ENCODE data around the gene MZT2B. TPM values are rescaled to one million over a fixed set of nuclear protein-coding genes. Genes with fewer than 3 reads are reported as not detected.
"Not testable (repeated sequence)": the region's sequence is repeated elsewhere in the genome, so short reads cannot be mapped to it uniquely, and the experiment has no call there.

MZT2B gene
- total and polyA plus RNA-seq, 4 experiments from 2014 or later: 184 to 207 (median 202) TPM

DNA sequence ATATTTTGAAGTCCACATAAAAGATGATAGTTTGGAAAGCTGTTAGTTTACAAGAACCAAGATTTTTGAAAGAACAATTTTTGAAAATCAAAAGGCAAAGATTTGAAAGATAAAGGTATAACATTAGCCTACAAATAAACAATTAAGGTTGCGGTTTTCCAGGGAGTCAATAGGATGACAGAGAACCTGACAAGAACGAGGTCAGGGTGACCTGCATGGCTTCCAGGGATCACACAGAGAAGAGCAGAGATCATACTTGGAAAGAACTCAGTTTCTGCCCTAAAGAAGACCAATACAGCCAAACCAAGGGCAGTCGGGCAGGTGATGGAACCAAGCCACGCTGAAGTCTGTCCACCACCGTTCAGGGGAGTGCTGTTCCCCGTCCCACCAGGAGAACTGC is 57.5 kb downstream of the MZT2B start:
- H3K4me3 Mint-ChIP-seq; H3K4me1 Mint-ChIP-seq; DNase-seq; POLR2A ChIA-PET (ENCODE audit: partially characterized antibody); H3K4me1 ChIP-seq (ENCODE audit: insufficient read depth, low read length); H3K4me3 ChIP-seq (ENCODE audit: low read length in 2 of 2); H3K27me3 ChIP-seq (ENCODE audit: insufficient read depth, low read length); H3K36me3 Mint-ChIP-seq; H3K9me3 ChIP-seq (ENCODE audit: control insufficient read depth in 1 of 2, low read length in 2 of 2); H3K9me3 Mint-ChIP-seq; H3K36me3 ChIP-seq (ENCODE audit: insufficient read depth, low read length); H3K27ac ChIP-seq (ENCODE audit: low read depth, low read length); intact Hi-C loops (cut with micrococcal nuclease); H3K27ac Mint-ChIP-seq: not testable (repeated sequence)
- H3K27me3 Mint-ChIP-seq: peaks cover 6 to 13% of the 10 kb centered on the region in 2 donors
- CTCF ChIA-PET (ENCODE audit: partially characterized antibody): interaction anchor here (0.6 kb wide), 1 partner anchor 18 kb away, joined by 3 read pairs; no protein-coding TSS in a partner anchor

Other genes with a start within 250 kb of the MZT2B start
- gene RAB6C, start 202.6 kb upstream of the MZT2B start, total RNA-seq: under 1 TPM in 1 of 2 experiments, not detected in 1; 0.11 TPM
- gene RAB6C, start 202.6 kb upstream of the MZT2B start, polyA plus RNA-seq: not detected
- gene POTEF, start 53.0 kb upstream of the MZT2B start, total RNA-seq: not detected
- gene POTEF, start 53.0 kb upstream of the MZT2B start, polyA plus RNA-seq: under 1 TPM in 1 of 2 donors, not detected in 1; 0.16 TPM
- gene CCDC74B, start 37.1 kb upstream of the MZT2B start, total RNA-seq: under 1 TPM; 0.12 to 0.30 TPM
- not detected for gene CCDC74B, start 37.1 kb upstream of the MZT2B start, polyA plus RNA-seq
- gene SMPD4, start 660 bp upstream of the MZT2B start, total RNA-seq: 10 to 100 TPM; 48.8 to 51.5 TPM
- gene SMPD4, start 660 bp upstream of the MZT2B start, polyA plus RNA-seq: 10 to 100 TPM; 26.1 to 41.4 TPM
- not detected for gene TUBA3E, start 16.2 kb downstream of the MZT2B start, total RNA-seq
- not detected for gene TUBA3E, start 16.2 kb downstream of the MZT2B start, polyA plus RNA-seq
- gene IMP4, start 160.6 kb downstream of the MZT2B start, total RNA-seq: 10 to 100 TPM; 72.6 to 73.9 TPM
- gene IMP4, start 160.6 kb downstream of the MZT2B start, polyA plus RNA-seq: 10 to 100 TPM; 92.8 to 96.7 TPM
- gene PTPN18, start 173.8 kb downstream of the MZT2B start, total RNA-seq: 10 to 100 TPM; 54.9 to 67.2 TPM
- gene PTPN18, start 173.8 kb downstream of the MZT2B start, polyA plus RNA-seq: 10 to 100 TPM; 30.9 to 66.1 TPM

Data from CD4-positive, alpha-beta memory T cell (primary cell).